NOMO-1 treated with DMSO at 0.1 percent for 48 hours (cell line): Measurements from ENCODE around the gene C13orf42.

Experiments
- DNase-seq: peaks from one replicate; lab custom pipeline; 2025; ENCODE audit not compliant: unreplicated experiment; lab: John Stamatoyannopoulos, UW

The C13orf42 gene

GRCh38 chr13:51035978-51036377 is 75.1 kb downstream of the C13orf42 start:
- no peak for DNase-seq

- no peak for DNase-seq
These were observed 75.6 kb downstream of the C13orf42 start for GRCh38 chr13:51035469-51035868.

- DNase-seq, result no peak
These were observed 76.2 kb downstream of the C13orf42 start for GRCh38 chr13:51034906-51035305.

GRCh38 chr13:51033421-51034185 is 77.5 kb downstream of the C13orf42 start:
- no peak for DNase-seq

- DNase-seq, result no peak
These were observed 78.2 kb downstream of the C13orf42 start for GRCh38 chr13:51032831-51033230.
